HG03025 (cell line): Measurements from ENCODE around the gene SCO1.
"Not testable (repeated sequence)": the region's sequence is repeated elsewhere in the genome, so short reads cannot be mapped to it uniquely, and the experiment has no call there.

Experiments
- ATAC-seq: cut with Tn5 transposase; IDR thresholded peaks from one replicate; pipeline ENCODE4 v1.9.1; 2021; ENCODE audit warnings: mild to moderate bottlenecking, moderate library complexity; ENCODE audit not compliant: unreplicated experiment, low FRiP score

The SCO1 gene

GRCh38 chr17:10697092-10698081 is at the start of gene SCO1, which contains the start of gene ADPRM:
Gene SCO1 (minus strand): TSS chr17:10697533. CDS start chr17:10697507, 26 bp downstream.
Gene ADPRM (plus strand): TSS chr17:10697594. CDS start chr17:10704927, 7,333 bp downstream.
- peak; percentile 93 for ATAC-seq

GRCh38 chr17:10745231-10745630 is 47.9 kb upstream of the SCO1 start:
- no peak for ATAC-seq

DNA sequence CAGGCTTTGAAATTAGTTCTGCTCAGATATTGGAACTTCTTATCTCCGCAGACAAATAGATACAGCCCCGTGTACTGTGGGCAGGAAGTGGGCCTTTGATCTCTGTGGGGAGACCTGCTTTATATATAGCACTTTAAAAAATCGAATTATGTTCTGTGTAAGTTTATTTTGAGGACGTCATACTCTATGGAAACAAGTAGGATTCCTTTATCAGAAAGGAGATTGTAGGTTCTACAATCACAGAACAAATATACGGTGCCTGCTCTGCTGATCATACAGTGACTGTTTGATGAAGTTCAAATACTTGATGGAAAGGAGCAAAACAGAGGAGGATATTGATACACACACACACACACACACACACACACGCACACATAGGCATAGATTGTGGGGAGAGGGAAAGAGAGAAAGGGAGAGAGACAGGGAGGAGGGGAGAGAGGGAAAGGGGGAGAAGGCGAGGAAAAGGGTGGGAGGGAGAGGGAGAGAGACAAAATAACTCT is 47.2 kb upstream of the SCO1 start:
- no peak for ATAC-seq

DNA sequence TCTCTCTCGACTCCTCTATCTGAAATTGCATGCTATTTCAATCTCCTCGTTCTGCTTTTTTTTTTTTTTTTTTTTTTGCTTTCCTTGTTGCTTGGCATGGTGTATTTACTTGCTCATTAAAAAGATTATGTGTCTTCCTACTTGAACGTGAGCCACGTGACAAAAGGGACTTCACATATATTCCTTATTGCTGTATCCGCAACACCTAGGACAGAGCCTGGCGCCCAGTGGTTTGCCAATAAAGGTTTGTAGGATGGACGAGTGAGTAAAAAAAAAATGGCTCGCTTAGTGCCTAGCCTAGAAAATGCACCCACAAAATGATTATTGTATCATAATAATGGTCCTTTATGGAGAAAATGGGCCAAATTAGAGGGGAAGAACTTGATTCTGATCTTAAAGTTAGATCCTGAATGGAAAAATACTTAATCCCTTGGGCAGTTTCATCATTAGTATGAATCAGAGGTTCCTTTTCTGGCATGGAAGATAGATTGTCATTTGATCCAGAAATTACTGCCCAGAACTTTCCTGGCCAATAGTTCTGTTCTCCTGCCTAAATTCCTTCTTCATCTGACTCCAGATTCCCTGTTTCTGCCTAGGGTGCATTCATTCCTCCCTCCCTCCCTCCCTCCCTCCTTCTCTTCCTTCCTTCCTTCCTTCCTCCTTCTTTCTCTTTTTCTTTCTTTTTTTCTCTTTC is 46.1 kb upstream of the SCO1 start:
- ATAC-seq: no peak

GRCh38 chr17:10742431-10742830 is 45.1 kb upstream of the SCO1 start:
- no peak for ATAC-seq

DNA sequence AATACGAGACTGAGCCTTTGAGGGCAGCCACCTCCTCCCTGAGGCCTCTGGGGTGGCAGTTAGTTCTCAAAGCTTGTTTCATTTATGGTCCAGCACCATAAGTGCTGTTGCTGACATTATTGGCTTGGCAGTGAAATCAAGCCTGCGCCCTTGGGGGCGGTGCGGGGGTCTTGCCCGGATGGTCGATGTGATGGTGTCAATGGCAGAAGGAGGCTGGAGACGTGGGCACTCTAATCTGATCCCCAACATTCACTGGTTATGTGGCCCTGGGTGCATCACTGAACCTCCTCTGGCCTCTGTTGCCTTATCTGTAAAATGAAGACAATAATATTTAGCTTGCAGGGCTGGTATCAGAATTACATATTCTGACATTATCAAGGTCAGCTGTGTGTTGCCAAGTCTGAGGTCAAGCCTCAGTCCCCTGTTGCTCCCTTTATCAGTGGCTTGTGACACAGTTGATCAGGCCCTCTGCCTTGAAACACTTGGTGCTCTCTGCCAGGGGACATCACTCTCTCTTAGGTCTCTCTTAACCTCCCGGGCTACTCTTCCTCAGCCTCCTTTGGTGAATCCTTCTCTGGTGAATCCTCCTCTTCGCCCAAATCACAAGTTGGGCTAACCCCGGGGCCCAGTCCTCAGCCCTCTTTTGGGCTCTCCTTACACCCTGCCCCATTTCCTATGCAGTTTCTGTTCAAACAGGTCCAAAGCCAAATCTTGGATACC is 44.2 kb upstream of the SCO1 start:
- ATAC-seq: no peak

DNA sequence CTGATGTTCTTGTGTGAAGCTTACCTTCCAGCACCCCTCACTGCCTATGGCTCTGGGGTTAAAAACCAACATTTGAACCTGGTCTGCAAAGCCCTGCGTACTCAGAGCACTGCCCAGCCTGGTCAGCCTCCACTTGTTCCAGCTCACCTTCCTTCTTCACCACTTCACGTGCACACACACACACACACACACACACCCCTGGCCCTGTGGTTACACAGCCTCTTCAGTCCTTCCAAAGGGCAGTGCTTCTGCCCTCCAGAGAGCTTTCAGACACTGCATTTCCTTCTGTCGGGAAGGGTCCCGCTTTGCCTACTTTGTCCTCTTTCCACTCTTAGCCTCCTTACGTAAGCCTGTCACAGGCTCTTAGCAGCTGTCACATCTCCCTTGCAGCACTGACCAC is 42.1 kb upstream of the SCO1 start:
- ATAC-seq: no peak

DNA sequence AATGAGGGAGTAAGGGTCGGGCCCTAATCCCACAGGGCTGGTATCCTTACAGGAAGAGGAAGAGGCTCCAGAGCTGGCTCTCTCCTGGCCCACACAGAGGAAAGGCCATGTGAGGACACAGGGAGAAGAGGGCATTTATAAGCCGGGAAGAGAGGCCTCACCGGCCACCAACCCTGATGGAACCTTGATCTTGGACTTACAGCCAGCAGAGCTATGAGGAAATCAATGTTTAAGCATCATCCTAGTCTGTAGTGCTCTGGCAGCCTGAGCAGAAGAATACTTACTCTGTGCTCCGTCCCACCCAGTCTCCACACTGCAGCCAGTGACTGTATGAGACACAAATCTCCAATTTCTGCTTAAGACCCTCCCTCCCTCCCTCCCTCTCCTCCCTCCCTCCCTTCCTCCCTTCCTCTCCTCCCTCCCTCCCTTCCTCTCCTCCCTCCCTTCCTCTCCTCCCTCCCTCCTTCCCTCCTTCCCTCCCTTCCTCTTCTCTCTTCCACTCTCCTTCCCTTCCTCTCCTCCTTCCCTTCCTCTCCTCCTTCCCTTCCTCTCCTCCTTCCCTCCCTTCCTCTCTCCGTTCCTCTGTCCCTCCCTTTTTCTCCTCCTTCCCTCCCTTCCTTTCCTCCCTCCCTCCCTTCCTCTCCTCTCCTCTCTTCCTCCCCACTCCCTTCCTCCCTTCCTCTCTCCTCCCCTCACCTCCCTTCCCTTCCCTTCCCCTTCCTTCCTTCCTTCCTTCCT is 41.4 kb upstream of the SCO1 start:
- no peak for ATAC-seq

DNA sequence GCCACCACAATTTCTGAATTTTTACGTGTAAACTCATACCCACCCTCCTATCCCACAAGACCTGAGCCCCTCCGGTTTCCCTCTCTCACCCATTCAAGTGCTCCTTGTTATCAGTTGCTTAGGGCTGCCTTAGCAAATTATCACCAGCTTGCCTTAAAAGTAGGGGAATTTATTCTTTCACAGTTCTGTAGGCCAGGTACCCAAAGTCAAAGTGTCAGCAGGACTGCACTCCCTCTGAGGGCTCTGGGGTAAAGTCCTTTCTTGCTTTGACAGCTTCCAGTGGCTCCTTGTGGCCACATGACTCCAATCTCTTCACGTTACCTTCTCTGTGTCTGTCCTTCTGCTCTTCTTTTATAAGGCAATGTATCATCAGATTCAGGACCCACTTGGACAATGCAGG is 40.4 kb upstream of the SCO1 start:
- no peak for ATAC-seq

GRCh38 chr17:10737168-10737622 is 39.9 kb upstream of the SCO1 start:
- no peak for ATAC-seq

DNA sequence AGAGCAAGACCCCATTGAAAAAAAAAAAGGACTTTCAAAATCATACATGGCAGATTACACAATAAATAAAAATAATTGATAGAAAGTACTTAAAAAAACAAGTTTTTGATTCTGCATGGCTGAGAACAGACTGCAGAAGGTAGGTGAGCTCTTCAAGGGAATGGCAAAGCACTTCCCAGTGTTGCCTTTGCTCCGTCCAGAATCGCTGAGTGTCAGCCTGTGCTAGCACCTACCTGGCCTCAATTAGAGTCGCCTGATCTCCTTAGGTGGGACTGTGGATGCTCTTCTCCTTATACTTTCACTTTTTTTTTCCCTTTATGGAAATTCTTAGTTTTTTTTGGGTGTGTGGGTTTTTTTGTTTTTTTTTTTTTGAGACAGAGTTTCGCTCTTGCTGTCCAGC is 38.5 kb upstream of the SCO1 start:
- no peak for ATAC-seq

DNA sequence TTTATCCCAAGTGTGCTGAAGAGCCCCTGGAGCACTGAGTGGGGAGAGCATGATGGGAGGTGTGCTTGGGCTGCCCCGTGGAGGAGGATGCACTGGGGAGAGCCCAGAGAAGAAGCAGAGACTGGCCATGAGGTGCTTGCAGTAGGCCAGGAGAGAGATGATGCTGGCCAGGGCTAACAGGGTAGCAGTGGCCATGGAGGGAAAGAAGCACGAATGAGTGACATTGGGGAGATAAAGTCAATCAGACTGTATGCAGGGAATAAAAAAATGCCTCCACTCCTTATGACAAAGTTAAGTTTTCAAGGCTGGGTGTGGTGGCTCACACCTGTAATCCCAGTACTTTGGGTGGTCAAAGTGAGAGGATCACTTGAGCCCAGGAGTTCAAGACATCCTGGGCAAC is 37.9 kb upstream of the SCO1 start:
- ATAC-seq: no peak

DNA sequence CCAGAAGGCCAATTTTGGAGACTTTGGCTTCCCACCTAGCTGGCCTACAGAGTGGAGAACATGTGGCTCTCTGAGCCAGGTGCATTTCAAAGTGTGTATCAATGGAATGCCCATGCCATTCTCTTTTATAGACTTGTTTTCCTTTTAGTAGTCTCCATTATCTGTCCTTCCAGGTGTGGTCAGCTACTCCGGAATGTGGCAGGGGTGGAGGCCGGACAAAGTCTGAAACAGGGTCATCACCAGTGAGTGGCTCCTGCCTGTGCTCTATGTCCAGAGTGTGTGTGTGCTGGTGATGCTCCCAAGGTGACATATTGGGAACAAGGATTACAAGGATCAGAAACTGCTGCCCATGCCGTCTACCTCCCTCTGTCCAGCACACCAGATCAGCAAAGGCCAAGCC is 36.3 kb upstream of the SCO1 start:
- ATAC-seq: no peak

- not testable (repeated sequence) for ATAC-seq
Measured at GRCh38 chr17:10732121-10732520, 34.8 kb upstream of the SCO1 start.

- no peak for ATAC-seq
Measured at GRCh38 chr17:10731408-10731879, 34.1 kb upstream of the SCO1 start.

- not testable (repeated sequence) for ATAC-seq
Measured at GRCh38 chr17:10730247-10730646, 32.9 kb upstream of the SCO1 start.

DNA sequence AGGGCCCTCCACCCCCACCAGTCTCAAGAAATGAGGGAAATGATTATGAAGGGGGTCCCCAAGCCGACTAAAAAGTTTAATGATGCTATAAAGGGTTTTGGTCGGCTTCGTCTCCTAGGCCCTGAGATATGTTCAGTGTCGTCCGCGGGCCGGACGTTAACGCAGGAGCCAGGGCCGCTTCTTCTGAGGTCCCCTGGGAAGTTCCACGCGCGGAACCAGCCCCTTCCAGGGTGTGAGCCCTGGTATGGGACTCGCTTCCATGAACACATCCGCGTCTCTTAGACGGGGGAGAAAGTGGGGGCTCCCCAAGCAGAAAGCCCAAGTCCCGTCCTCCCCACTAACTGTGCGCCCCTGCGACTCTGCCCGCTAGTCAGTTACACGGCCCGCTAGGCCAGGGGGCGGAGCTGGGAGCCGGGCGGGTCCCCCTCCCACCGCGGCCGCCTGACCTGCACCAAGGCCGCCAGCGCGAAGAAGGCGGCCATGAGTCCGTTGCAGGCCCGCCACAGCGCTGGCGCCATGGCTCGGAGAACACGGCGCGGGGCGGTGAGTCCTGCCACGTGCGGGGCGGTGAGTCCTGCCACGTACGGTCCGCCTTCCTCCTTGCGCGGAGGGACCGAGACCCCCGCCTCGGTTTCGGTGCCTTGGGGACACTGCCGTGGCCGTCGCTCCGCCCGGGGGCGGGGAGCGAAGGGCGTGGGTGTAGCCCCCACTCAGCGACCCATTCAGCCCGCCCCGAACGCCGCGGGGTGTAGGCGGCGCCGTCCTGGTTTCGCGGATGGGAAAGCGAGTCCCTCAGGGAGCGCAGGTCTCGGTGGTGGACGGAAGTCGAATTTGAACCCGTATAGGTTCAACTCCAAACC is 32.2 kb upstream of the SCO1 start, which contains the start of gene TMEM220:
Gene TMEM220 (minus strand): TSS at position 690 of the 860 bp plus-strand sequence. CDS start 172 bp downstream, at position 518.
- ATAC-seq: peak; percentile 56

- no peak for ATAC-seq
Measured at GRCh38 chr17:10728331-10728892, 31.1 kb upstream of the SCO1 start.
